HG03280 (cell line): ENCODE data around the gene METTL5.
A peak's percentile ranks its signal among the peaks of the same experiment; 100 is the strongest.
"Not testable (repeated sequence)": the region's sequence is repeated elsewhere in the genome, so short reads cannot be mapped to it uniquely, and the experiment has no call there.

Experiments used
- ATAC-seq: cut with Tn5 transposase; IDR thresholded peaks from one replicate; pipeline ENCODE4 v1.9.1; 2021; ENCODE audit warnings: mild to moderate bottlenecking, moderate library complexity; ENCODE audit not compliant: unreplicated experiment

METTL5 gene

DNA sequence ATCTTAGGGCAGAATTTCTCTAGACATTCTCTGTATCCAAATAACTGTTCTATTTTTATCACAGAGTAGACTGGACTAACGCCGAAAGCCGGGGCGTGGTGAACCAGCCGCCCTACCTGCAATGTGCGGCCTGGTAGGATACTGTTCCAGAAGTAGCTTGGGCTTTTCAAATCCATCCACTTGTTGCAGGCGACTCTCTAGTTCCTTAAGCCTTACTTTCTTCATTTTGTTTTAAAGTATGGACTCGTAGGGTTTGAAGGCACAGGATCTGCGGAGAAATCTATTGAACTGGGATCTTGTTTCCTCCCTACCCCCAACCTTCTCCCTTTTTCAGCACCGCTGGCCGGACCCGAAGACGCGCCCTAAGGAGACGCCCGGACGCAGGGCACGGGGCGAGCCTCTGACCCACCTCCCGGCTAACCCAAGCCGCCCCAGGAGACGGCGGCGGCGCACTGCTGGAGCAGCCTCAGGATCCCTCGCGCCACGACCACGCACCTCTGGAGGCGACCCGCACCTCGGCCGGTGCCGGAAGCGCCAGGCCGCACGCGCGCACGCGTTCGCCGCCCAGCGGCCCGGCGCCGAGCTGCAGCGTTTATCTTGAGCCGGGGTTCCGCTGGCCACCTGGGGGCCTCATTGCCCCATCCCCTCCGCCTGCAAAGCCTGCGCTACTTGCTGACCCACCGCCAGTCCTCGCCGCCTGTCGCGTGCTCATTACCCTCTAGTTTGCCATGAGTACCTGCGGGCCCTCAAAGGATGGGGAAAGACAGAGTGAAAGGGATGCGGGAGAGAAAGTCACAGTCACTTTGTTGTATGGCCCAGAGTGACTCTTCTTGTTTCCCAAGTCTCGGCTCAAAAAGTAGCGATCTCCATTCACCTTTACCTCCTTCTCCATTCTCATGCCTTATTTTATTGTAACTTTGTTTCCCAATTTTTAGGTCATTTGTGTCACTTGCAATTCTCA, at the start of gene METTL5:
Gene METTL5 (minus strand): TSS at position 533 of the 961 bp plus-strand sequence. CDS start 308 bp downstream, at position 225.
- peak; percentile 65 for ATAC-seq

GRCh38 chr2:169871994-169872393, 47.3 kb upstream of the METTL5 start:
- no peak for ATAC-seq

GRCh38 chr2:169871369-169871768, 46.7 kb upstream of the METTL5 start:
- ATAC-seq: not testable (repeated sequence)

DNA sequence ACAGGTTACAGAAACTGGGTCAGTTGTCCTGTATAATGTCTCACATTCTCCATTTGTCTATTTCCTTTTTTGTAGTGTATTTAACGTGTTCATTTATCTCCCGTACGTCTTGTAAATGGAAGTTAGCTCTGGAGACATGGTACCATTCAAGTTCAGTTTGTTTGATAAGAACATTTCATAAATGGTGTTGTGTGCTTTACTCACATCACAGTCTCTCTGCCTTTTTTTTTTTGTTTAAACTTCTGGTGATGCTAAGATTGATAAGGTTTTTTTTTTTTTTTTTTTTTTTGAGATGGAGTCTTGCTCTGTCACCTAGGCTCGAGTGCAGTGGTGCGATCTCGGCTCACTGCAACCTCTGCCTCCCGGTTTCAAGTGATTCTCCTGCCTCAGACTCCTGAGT, 44.2 kb upstream of the METTL5 start:
- no peak for ATAC-seq

GRCh38 chr2:169867579-169867978, 42.9 kb upstream of the METTL5 start:
- no peak for ATAC-seq

GRCh38 chr2:169866230-169866629, 41.5 kb upstream of the METTL5 start:
- ATAC-seq: not testable (repeated sequence)

- ATAC-seq: no peak
Observed at GRCh38 chr2:169865492-169865891, 40.8 kb upstream of the METTL5 start.

- ATAC-seq: no peak
Observed at GRCh38 chr2:169862816-169863215, 38.1 kb upstream of the METTL5 start.

- ATAC-seq: no peak
Observed at GRCh38 chr2:169860149-169860548, 35.4 kb upstream of the METTL5 start.

DNA sequence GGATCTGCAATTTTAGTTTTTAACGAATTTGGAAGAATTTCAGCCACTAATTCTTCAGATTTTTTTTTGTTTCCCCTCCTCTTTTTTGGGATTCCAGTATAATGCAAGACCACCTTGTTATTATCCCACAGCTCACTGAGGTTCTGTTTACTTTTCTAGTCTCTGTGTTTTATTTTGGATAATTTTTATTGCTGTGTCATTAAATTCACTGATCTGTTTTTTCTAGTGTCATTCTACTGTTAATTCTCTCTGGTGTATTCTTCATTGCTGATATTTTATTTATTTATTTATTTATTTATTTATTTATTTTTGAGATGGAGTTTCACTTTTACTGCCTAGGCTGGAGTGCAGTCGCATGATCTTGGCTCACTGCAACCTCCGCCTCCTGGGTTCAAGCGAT, 34.7 kb upstream of the METTL5 start:
- ATAC-seq: no peak

DNA sequence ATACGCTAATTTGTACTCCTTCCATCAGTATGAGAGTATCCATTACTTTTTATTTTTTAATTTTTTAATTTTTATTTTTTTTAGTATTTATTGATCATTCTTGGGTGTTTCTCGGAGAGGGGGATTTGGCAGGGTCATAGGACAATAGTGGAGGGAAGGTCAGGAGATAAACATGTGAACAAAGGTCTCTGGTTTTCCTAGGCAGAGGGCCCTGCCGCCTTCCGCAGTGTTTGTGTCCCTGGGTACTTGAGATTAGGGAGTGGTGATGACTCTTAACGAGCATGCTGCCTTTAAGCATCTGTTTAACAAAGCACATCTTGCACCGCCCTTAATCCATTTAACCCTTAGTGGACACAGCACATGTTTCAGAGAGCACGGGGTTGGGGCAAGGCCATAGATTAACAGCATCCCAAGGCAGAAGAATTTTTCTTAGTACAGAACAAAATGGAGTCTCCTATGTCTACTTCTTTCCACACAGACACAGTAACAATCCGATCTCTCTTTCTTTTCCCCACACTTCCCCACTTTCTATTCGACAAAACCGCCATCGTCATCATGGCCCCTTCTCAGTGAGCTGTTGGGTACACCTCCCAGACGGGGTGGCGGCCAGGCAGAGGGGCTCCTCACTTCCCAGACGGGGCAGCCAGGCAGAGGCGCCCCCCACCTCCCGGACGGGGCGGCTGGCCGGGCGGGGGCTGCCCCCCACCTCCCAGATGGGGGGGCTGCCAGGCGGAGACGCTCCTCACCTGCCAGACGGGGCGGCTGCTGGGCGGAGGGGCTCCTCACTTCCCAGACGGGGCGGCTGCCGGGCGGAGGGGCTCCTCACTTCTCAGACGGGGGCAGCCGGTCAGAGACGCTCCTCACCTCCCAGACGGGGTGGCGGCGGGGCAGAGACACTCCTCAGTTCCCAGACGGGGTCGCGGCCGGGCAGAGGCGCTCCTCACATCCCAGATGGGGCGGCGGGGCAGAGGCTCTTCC, 30.9 kb upstream of the METTL5 start:
- ATAC-seq: not testable (repeated sequence)

DNA sequence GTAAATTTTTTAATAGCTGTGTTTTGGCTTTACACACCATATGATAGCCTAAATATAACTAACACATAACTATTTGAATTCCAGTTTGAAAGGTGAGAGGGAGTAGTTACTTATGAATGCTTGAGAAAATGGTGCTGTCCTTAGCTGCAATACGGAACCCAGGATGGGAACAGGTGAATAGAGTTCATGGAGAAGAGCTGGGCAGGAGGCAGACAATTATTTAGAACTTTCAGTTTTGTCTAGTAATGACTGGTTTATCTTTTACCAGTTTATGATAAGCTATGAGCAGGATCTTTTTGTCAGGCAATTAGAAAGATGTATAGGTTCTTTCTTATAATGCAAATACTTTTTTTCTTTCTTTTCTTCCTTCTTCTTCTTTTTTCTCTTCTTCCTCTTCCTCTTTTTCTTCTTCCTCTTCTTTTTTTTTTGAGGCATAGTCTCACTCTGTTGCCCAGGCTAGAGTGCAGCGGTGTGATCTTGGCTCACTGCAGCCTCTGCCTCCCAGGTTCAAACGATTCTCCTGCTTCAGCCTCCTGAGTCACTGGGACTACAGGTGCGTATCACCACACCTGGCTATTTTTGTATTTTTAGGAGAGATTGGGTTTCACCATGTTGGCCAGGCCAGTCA, 28.4 kb upstream of the METTL5 start:
- ATAC-seq: no peak

GRCh38 chr2:169849710-169850109, 25.0 kb upstream of the METTL5 start:
- no peak for ATAC-seq

- not testable (repeated sequence) for ATAC-seq
Observed at GRCh38 chr2:169848959-169849693, 24.4 kb upstream of the METTL5 start.

- no peak for ATAC-seq
Observed at GRCh38 chr2:169845016-169845415, 20.3 kb upstream of the METTL5 start.

DNA sequence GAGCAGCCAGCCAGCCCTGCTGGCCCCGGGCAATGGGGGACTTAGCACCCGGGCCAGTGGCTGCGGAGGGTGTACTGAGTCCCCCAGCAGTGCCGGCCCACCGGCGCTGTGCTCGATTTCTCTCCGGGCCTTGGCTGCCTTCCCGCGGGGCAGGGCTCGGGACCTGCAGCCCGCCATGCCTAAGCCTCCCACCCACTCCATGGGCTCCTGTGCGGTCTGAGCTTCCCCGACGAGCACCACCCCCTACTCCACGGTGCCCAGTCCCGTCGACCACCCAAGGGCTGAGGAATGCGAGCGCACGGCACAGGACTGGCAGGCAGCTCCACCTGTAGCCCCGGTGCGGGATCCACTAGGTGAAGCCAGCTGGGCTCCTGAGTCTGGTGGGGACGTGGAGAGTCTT, 16.9 kb upstream of the METTL5 start:
- not testable (repeated sequence) for ATAC-seq

- no peak for ATAC-seq
Observed at GRCh38 chr2:169840747-169841142, 16.0 kb upstream of the METTL5 start.

DNA sequence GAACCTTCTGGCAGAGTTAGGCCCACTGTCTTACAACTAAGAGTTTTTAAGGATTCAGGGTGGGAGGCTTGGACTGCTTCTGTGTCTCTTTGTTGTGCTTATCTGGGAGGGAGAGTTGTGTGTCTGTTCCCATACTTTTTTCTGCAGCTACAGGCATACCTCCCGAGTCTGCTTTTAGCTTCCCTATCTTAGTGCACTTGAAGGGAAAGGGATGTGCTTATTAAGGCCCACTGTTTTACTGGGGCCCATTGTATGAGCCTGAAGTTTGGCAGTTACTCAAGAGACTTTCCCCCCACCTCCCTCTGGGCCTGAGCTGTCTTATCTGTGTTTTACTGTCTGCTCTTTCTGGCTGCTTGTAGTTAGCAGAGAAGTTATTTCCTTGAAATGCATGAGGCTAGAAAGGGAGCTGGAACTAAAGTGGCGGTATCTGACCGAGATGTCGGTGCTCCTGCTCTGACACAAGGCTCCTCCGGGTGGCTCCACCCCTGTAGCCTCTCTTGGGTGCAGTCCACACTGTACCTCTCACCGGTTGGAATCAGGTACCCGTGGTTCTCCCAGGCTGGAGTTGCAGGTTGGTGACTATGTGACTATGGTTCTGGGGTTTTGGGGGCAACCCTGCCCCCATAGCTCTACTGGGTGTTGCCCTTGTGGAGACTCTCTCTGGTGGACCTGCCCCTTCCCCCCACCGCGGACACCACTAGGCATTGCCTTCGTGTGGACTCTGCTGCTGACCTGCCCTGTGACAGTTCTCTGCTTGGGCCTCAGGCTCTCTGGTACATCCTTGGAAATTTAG, 15.4 kb upstream of the METTL5 start:
- ATAC-seq: no peak

DNA sequence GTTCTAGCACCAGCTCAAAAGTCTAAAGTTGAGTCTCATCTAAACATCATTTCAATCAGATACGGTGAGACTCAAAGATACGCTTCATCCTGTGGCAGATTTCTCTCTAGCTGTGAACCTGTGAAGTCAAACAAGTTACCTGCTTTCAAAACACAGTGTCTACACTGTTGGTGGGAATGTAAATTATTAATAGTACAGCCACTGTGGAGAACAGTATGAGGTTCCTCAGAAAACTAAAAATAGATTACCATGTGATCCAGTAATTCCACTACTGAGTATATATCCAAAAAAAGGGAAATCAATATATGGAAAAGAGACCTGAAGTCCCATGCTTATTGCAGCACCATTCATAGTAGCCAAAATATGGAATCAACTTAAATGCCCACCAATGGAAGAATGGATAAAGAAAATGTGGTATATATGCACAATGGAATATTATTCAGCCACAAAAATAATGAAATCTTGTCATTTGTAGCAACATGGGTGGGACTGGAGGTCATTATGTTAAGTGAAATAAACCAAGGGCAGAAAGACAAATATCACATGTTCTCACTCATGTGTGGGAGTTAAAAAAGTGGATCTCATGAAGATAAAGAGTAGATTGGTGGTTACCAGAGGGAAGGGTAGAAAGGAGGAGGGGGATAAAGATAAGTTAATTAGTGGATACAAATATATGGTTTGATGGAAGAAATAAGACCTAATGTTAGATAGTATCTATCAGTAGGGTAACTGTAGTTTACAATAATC, 14.2 kb upstream of the METTL5 start:
- no peak for ATAC-seq
